ENCODE data around the gene DGKH. TPM values are rescaled to one million over a fixed set of nuclear protein-coding genes. Genes with fewer than 3 reads are reported as not detected.

The DGKH gene
- polyA plus RNA-seq, 1 donor from 2014 or later = 3.5 TPM

- TF ChIP-seq MXI1 (conservative IDR thresholded peaks at IDR 0.05; ENCODE audit: poor library complexity, severe bottlenecking) (no peak), TAF1 (IDR thresholded peaks at IDR 0.05; ENCODE audit: low read depth) (no peak), EZH2 (IDR thresholded peaks at IDR 0.05; ENCODE audit: borderline replicate concordance, insufficient read depth, low read length, poor library complexity, severe bottlenecking) (no peak), REST (IDR thresholded peaks at IDR 0.05; ENCODE audit: borderline replicate concordance) (no peak), POLR2AphosphoS5 (IDR thresholded peaks at IDR 0.05) (no peak), EP300 (conservative IDR thresholded peaks at IDR 0.05; ENCODE audit: poor library complexity, severe bottlenecking) (no peak), SMC3 (conservative IDR thresholded peaks at IDR 0.05; ENCODE audit: poor library complexity) (no peak), RAD21 (conservative IDR thresholded peaks at IDR 0.05) (no peak), CTCF (IDR thresholded peaks at IDR 0.05; ENCODE audit: poor library complexity, severe bottlenecking) (no peak)
- H4K20me1 ChIP-seq (ENCODE audit: insufficient read depth) = no peaks in the 10 kb centered on the region
- no peaks in the 10 kb centered on the region for H3K9me3 ChIP-seq (ENCODE audit: low read length)
- no peak overlapping the region for H3K4me2 ChIP-seq (ENCODE audit: low read length)
- no peaks in the 10 kb centered on the region for H3K79me2 ChIP-seq (replicated peaks; ENCODE audit: insufficient read depth, low read length)
- no peak overlapping the region for H3K4me3 ChIP-seq (ENCODE audit: low read length)
- H2AFZ ChIP-seq (ENCODE audit: low read depth, low read length) = no peak overlapping the region
- H3K27me3 ChIP-seq (ENCODE audit: insufficient read depth, low read depth, low read length) = no peaks in the 10 kb centered on the region
- H3K9ac ChIP-seq (ENCODE audit: low read length) = no peak overlapping the region
- no peaks in the 10 kb centered on the region for H3K36me3 ChIP-seq (ENCODE audit: insufficient read depth, low read length)
- H3K27ac ChIP-seq (ENCODE audit: low read length) = no peak overlapping the region
- no peaks in the 10 kb centered on the region for H3F3A ChIP-seq (ENCODE audit: insufficient read depth, low read length, poor library complexity, severe bottlenecking)
- no peaks in the 10 kb centered on the region for H3K9me2 ChIP-seq (ENCODE audit: insufficient read depth, low read length)
Measured at GRCh38 chr13:42007844-42008243, 40.6 kb upstream of the DGKH start.

GRCh38 chr13:42009057-42009456 lies 39.4 kb upstream of the DGKH start:
- Histone ChIP-seq H4K20me1 (ENCODE audit: insufficient read depth) (no peaks in the 10 kb centered on the region), H3K4me3 (ENCODE audit: low read length) (no peak overlapping the region), H3K27ac (ENCODE audit: low read length) (no peak overlapping the region), H3F3A (ENCODE audit: insufficient read depth, low read length, poor library complexity, severe bottlenecking) (no peaks in the 10 kb centered on the region), H3K79me2 (replicated peaks; ENCODE audit: insufficient read depth, low read length) (no peaks in the 10 kb centered on the region), H3K36me3 (ENCODE audit: insufficient read depth, low read length) (no peaks in the 10 kb centered on the region), H3K4me2 (ENCODE audit: low read length) (no peak overlapping the region), H2AFZ (ENCODE audit: low read depth, low read length) (no peak overlapping the region), H3K27me3 (ENCODE audit: insufficient read depth, low read depth, low read length) (no peaks in the 10 kb centered on the region), H3K9me3 (ENCODE audit: low read length) (no peaks in the 10 kb centered on the region), H3K9ac (ENCODE audit: low read length) (no peak overlapping the region), H3K9me2 (ENCODE audit: insufficient read depth, low read length) (no peaks in the 10 kb centered on the region)
- TF ChIP-seq SMC3 (conservative IDR thresholded peaks at IDR 0.05; ENCODE audit: poor library complexity) (no peak), REST (IDR thresholded peaks at IDR 0.05; ENCODE audit: borderline replicate concordance) (no peak), EP300 (conservative IDR thresholded peaks at IDR 0.05; ENCODE audit: poor library complexity, severe bottlenecking) (no peak), MXI1 (conservative IDR thresholded peaks at IDR 0.05; ENCODE audit: poor library complexity, severe bottlenecking) (no peak), RAD21 (conservative IDR thresholded peaks at IDR 0.05) (no peak), TAF1 (IDR thresholded peaks at IDR 0.05; ENCODE audit: low read depth) (no peak), CTCF (IDR thresholded peaks at IDR 0.05; ENCODE audit: poor library complexity, severe bottlenecking) (no peak), POLR2AphosphoS5 (IDR thresholded peaks at IDR 0.05) (no peak), EZH2 (IDR thresholded peaks at IDR 0.05; ENCODE audit: borderline replicate concordance, insufficient read depth, low read length, poor library complexity, severe bottlenecking) (no peak)

Measured in neural cell (in vitro differentiated cells).